ENCODE measurements around the gene MFSD8. TPM values are rescaled to one million over a fixed set of nuclear protein-coding genes. Genes with fewer than 3 reads are reported as not detected.

MFSD8 gene
- total and polyA plus RNA-seq, 4 experiments from 2014 or later: 5.9 to 49.2 (median 25.4) TPM

Other genes with a start within 250 kb of the MFSD8 start
- gene SLC25A31, start 234.8 kb downstream of the MFSD8 start, total RNA-seq: not detected
- gene SLC25A31, start 234.8 kb downstream of the MFSD8 start, polyA plus RNA-seq: not detected
- gene HSPA4L, start 182.9 kb downstream of the MFSD8 start, total RNA-seq: not detected
- not detected for gene HSPA4L, start 182.9 kb downstream of the MFSD8 start, polyA plus RNA-seq
- gene PLK4, start 84.3 kb downstream of the MFSD8 start, total RNA-seq: 1 to 10 TPM; 1.1 to 2.6 TPM
- gene PLK4, start 84.3 kb downstream of the MFSD8 start, polyA plus RNA-seq: 1 to 10 TPM in 1 of 2 donors, under 1 TPM in 1; 0.65 to 1.5 TPM
- 10 to 100 TPM; 23.5 to 24.6 TPM for gene ABHD18, start 233 bp upstream of the MFSD8 start, total RNA-seq
- gene ABHD18, start 233 bp upstream of the MFSD8 start, polyA plus RNA-seq: 10 to 100 TPM; 10.2 to 10.6 TPM
- 10 to 100 TPM; 15.8 to 19.1 TPM for gene LARP1B, start 96.1 kb upstream of the MFSD8 start, total RNA-seq
- 1 to 10 TPM; 4.7 to 6.4 TPM for gene LARP1B, start 96.1 kb upstream of the MFSD8 start, polyA plus RNA-seq